DMS 273 (cell line): ENCODE data around the gene CNNM2.
"Not testable (repeated sequence)": the region's sequence is repeated elsewhere in the genome, so short reads cannot be mapped to it uniquely, and the experiment has no call there.

Experiments
- DNase-seq: peaks from one replicate; lab custom pipeline; 2025; ENCODE audit not compliant: unreplicated experiment; lab: John Stamatoyannopoulos, UW

CNNM2 gene

DNA sequence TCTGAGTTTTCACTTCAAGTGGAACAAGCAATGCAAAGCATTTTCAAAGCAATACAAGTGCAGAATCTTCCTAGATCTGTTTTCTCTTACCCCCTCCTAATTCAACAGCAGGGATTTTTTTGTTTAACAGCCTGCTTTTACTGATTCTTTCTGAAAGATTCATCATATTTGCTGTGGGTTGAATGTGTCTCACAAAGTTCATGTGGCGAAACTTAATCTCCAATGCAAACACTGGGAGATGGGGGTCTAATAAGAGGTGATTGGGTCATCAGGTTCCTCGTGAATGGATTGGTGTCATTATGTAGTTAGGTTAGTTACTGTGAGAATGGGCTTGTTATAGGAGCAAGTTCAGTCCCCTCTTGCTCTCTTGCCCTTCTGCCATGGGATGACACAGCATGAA is 107.6 kb downstream of the CNNM2 start:
- no peak for DNase-seq

- DNase-seq = no peak
Measured at GRCh38 chr10:103038570-103038969, 120.5 kb downstream of the CNNM2 start.

- DNase-seq = no peak
Measured at GRCh38 chr10:103040418-103040817, 122.3 kb downstream of the CNNM2 start.

DNA sequence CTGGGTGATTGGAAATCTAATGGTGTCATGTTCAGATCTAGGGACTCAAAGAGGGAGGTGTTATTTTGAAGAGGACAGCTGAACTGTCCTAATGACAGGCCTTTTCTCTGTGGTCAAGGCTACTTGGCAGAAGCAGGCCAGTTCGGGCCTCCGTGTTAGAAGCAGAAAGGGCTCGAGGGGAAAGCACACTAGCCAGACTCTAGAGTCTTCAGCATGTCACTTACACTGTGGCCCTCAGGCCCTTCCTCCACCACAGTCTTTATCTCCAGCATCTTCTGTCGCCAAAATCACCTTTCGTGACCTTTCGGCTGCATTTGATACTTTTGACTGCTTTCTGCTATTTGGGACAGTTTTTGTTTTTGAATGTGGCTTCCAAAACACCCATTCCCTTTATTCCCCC is 123.3 kb downstream of the CNNM2 start:
- DNase-seq = no peak

DNA sequence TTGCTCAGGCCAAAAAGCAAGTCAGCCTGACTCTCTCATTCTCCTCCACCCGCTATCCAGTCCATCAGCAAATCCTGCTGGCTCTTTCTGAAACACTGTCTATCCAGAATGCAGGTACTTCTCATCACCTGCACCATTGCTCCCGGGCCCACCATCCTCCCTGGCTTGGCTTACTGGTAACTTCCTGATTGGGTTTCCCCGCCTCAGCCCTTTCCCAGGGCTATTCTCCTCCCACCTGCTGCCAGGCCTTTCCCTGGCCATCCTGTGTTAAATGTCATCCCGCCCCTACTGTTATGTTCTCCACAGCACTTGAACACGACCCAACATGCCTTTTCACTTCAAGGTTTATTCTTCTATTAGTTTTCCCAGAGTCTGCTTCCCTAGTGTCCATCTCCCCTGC is 124.0 kb downstream of the CNNM2 start:
- DNase-seq = no peak

GRCh38 chr10:103042908-103043307 is 124.8 kb downstream of the CNNM2 start:
- DNase-seq = no peak

- DNase-seq = no peak
Measured at GRCh38 chr10:103044942-103045489, 126.9 kb downstream of the CNNM2 start.

- no peak for DNase-seq
Measured at GRCh38 chr10:103045961-103046360, 127.9 kb downstream of the CNNM2 start.

- DNase-seq = no peak
Measured at GRCh38 chr10:103047381-103047780, 129.3 kb downstream of the CNNM2 start.

DNA sequence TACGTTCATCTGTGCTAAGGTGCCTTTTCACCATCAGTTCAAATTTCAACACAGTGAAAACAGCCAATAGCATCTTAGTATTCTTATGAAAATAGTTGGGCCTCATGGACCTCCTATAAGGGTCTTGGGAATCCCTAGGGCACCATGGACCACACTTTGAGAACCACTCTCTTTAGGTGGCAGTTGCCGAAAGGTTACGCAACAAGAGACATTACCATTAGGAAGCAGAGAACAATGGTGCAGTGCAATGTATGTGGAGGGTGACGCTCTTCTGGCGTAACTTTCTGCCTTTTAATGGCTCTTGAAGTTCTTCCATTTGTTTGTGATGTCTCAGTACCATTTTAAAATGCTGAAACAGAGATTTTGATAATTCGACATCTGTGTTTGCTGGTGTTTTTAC is 131.1 kb downstream of the CNNM2 start:
- DNase-seq = no peak

- peak; percentile 10 for DNase-seq
Measured at GRCh38 chr10:103053659-103054581, 135.8 kb downstream of the CNNM2 start.

DNA sequence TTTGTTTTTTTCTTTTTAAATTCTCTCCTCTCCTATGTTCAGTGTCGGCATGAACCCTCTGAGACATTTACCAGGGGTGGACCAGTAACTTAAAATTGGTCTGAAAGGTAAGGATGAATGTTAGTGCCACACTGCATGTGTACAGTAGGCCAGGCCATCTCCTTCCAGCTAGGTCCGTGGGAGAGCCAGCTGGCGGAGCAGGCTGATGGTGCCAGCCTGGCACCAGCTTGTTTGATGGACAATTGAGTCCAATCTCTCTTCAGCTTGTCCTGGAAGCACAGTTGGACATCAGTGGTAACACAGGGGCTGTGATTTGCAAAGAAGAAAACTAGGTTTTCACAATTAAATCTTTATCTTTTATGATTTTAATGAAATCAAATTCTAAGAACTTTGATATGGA is 136.5 kb downstream of the CNNM2 start:
- no peak for DNase-seq

- no peak for DNase-seq
Measured at GRCh38 chr10:103055105-103055504, 137.0 kb downstream of the CNNM2 start.

DNA sequence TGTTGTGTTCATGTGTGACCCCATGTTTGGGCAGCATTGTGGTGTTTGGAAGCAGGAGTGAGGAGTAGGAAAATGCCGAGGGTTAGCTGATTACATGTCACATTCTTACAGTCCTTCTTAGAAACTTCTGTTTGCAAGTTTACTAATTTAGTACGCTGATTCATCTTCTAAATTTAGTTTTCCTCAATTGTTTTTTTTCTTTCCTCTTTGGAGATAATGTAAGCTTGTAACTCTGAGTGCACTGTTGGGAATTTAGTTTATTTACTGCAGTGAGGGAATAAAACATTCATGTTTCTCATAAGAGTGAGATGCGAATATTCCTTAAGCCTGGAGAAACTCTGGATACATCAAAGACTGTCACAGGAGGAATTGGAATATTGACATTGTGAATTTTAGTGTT is 139.9 kb downstream of the CNNM2 start:
- no peak for DNase-seq

DNA sequence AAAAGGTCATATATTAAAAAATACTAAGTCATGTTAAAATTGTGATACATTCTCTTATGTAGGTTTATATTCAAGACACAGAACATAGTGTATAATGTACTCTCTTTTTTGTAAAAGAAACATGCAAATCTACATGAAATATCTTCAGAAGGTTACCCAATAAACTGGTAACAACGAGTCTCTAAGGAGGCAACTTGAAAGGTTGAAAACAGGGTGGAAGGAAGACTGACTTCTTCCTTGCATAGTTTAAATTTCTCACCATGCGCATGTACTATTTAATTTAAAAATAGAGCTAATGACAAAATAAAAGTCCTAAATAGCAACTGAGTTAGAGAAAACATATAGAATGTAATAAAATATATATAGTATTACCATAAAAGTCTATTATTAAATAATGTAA is 142.5 kb downstream of the CNNM2 start:
- no peak for DNase-seq

DNA sequence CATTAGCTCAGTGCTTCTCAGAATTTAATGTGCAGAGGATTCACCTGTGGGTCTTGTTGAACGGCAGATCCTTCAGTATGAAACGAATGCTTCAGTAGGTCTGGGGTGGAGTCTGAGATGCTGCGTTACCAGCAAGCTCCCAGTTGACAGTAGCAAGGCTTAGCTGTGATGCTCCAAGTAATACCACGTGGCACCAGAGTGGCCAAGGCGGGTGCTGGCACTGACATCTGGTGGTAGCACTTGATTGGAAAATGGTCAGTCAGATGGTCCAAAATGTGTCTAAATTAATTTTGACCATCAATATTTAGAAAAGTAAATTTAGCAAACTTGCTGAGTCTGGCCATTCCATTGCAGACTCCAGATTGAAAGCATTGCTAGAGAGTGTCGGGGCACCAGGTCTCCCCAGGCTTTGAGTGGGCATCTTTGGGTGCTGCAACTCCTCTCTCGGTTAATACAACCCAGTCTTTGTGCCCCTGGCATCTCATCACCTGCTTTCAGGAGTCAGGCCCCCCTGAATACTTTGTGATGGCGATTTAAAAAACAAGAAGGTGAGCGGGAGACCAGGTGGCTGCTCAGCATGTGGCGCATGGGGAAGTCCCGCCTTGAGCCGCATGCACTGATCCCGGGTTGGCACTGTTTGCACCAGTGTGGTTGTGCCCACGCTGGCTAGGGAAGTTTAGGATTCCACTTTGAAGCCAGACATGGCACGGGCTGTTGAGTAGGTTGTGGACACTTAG is 144.9 kb downstream of the CNNM2 start:
- peak; percentile 31 for DNase-seq

DNA sequence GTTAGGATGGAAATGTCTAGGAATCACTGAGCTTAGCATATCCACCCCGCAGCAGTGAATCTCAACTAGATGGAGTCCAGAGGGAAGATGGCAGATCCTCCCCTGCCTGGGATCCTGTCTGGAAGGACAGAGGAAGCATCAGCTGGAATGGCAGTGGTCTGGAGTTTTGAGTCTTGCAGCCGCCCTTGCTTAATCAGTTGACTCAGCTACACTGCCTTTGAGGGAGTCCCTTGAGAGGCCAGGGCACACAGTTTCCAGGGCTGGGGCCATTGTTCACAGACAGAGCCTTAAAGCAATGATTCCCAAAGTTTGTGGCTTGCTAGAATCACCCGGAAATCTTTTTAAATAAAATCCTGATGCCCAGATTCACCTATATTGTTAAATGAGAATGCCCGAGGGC is 146.9 kb downstream of the CNNM2 start:
- DNase-seq = no peak

DNA sequence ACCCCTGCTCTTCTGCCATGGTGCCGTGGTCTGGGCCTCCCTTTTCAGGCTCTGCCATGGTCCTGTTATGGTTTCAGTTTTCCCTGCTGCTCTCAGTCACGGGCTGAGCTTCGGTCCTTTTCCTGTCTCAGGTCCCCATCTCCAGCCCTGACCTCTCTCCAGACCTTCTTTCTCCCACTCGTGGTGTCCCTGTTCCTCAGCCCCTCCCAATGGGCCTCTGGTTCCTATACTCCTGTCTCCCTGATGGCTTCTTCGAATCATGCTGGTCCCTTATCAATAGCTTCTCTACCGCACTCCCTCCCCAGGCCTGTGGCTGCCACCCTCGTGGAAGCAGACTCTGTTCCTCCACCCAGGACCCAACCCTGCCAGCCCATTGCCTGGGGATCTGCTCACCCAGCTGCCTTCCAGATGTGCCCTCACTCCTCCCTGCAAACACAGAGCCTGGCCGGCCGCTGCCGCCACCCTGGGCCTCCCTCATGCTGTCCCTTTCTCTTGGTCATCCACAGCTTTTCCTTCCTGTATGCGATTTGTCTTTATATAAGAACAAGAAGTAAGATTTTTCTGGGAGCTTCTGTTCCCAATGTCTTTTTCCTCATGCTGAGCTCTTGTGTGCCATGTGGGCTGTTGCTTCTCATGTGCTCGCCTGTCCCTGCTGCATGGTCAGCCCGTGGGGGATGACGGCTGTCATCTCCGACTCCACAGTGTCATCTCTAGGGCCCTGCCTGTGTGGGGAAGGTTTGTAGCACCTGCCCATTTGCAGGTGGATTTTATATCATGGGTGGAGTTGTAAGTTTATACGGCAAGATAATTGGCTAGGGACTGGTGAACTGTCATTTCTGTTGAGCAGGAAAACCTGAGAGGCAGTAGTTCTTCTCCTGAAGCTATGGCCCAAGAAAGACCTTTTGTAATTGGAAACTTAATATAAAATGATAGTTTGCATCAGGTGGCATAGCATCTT is 148.3 kb downstream of the CNNM2 start:
- no peak for DNase-seq

DNA sequence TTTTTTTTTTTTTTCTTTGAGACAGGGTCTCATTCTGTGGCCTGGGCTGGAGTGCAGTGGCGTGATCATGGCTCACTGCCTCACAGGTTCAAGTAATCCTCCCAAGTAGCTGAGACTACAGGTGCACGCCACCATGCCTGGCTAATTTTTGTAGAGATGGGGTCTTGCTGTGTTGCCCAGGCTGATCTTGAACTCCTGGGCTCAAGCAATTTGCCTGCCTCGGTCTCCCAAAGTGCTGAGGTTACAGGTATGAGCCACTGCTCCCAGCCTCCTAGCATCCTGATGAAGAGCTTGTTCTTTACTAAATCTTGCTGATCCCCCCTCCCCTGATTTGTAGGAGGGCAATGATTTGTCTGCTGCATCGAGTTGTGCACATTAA is 149.0 kb downstream of the CNNM2 start:
- DNase-seq = not testable (repeated sequence)

GRCh38 chr10:103067484-103067883 is 149.4 kb downstream of the CNNM2 start:
- DNase-seq = no peak

DNA sequence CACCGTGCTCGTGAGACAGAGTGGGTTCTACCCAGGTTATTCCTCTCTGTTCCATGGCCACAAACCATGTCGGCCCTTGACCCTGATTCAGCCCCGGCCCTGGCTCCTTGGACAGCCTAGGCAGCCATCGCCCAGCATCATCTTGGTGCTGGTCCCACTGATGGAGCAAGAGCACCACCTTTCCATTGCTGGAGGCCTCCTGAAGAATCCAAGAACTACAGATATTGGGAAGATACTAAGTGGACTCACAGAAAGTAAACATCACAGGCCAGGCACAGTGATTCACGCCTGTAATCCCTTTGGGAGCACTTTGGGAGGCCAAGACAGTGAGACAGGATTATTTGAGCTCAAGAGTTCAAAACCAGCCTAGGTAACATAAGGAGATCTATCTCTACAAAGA is 149.9 kb downstream of the CNNM2 start:
- DNase-seq = no peak
